GM12892 (cell line): ENCODE measurements around the gene GYS1.

Experiments used
- POLR2A ChIP-seq: IDR thresholded peaks from 2 replicates; pipeline ENCODE4 v1.6.1; 2011; ENCODE audit warnings: low read depth, low read length, control low read depth
- POLR2AphosphoS5 ChIP-seq: IDR thresholded peaks from 2 replicates; pipeline ENCODE4 v1.6.1; 2011; ENCODE audit warnings: low read depth, low read length, control low read depth
- TAF1 ChIP-seq: IDR thresholded peaks from 2 replicates; pipeline ENCODE4 v1.6.1; 2011; ENCODE audit warnings: low read depth, mild to moderate bottlenecking, control low read depth, low read length, borderline replicate concordance

DNA sequence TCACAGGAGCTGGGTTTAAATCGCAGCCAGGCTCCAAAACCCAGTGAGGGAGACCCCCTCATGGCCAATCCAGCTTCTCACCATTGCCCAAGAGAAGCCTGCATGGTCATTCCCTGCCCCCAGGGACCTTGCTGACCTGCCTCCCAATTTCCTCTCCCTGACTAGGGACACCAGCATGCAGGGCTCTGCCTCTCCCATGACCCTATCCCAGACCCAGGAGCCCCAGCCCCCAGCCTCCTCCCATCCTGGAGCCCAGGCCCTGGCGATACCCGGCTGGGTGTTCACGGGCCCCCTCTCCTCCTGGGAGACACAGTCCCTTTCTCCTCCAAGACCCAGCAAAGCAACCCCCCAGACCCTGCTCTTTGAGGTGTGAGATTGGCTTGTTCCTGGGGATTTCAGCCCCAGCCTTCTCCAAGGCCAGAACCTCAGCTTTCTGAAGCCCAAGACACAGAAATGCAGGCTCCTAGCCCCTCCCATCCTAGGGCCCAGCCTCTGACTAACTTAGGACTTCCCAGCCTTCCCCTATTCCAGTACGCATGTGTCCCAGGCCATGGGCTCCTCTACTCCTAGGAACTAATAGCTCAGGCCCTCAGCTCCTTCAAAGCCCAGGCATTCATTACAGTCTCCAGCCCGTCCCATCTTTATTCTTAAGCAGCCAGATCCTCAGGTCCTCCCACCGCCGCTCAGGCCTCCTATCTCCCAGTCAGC is 1.1 kb downstream of the GYS1 start:
- TF ChIP-seq POLR2AphosphoS5: no peak
- TF ChIP-seq POLR2A: no peak
- TF ChIP-seq TAF1: no peak
